HL-60 (cell line): ENCODE measurements around the gene MIOS.

ENCODE experiments used
- CTCF ChIP-seq: IDR thresholded peaks from one replicate; pipeline ENCODE4 v1.5.1; 2011; ENCODE audit warnings: low read length, control low read depth, inconsistent platforms; ENCODE audit not compliant: insufficient read depth
- GABPA ChIP-seq: IDR thresholded peaks from 2 replicates; pipeline ENCODE4 v1.6.1; 2012; ENCODE audit warnings: low read depth
- POLR2AphosphoS5 ChIP-seq: IDR thresholded peaks from 2 replicates; pipeline ENCODE4 v1.6.1; 2012; ENCODE audit warnings: low read depth
- REST ChIP-seq: IDR thresholded peaks from 2 replicates; pipeline ENCODE4 v1.6.1; 2012; ENCODE audit warnings: low read depth; ENCODE audit not compliant: insufficient replicate concordance
- SPI1 ChIP-seq: IDR thresholded peaks from 2 replicates; pipeline ENCODE4 v1.6.1; 2012; ENCODE audit warnings: low read depth, mild to moderate bottlenecking, borderline replicate concordance

GRCh38 chr7:7542251-7542835 is 24.3 kb upstream of the MIOS start:
- TF ChIP-seq CTCF (no peak), POLR2AphosphoS5 (no peak), SPI1 (no peak), REST (no peak), GABPA (no peak)
